Caco-2 (cell line): ENCODE measurements around the gene ARAP3. TPM values are rescaled to one million over a fixed set of nuclear protein-coding genes. Genes with fewer than 3 reads are reported as not detected.

Source experiments
- BruUV-seq: library from RNA; stranded (reverse); fragments of 400-500 nt; replicated peaks from 2 replicates; lab custom pipeline; 2021; lab: Mats Ljungman, UMichigan
- CTCF ChIA-PET: fragments of 300-600 bp; sonication (Branson Sonifier 250); formaldehyde crosslinking; loops from one replicate; lab custom pipeline; 2022; ENCODE audit warnings: antibody characterized with exemption; lab: Charles Lee
- POLR2A ChIA-PET: fragments of 300-600 bp; sonication (Branson Sonifier 250); formaldehyde crosslinking; loops from one replicate; lab custom pipeline; 2022; ENCODE audit warnings: antibody characterized with exemption; lab: Charles Lee
- DNase-seq, 2 experiments: peaks; one replicate each; pipeline versions ENCODE4 v3.0.0 to v3.0.0-alpha.2; 2020 to 2022
- H3K27me3 ChIP-seq: replicated peaks from 2 replicates; pipeline ENCODE4 v1.6.0; 2011; ENCODE audit warnings: low read length; ENCODE audit not compliant: control insufficient read depth, insufficient read depth
- H3K36me3 ChIP-seq: 2 replicates; pipeline ENCODE4 v1.5.1; 2011; ENCODE audit warnings: low read length; ENCODE audit not compliant: control insufficient read depth, insufficient read depth
- H3K4me1 ChIP-seq: fragments of 250-450 bp; sonication (Bioruptor Pico); 2 replicates; pipeline ENCODE4 v1.5.1; 2020; ENCODE audit warnings: mild to moderate bottlenecking
- H3K4me3 ChIP-seq: 2 replicates; pipeline ENCODE4 v1.5.1; 2011; ENCODE audit warnings: low read depth, mild to moderate bottlenecking, control low read depth, low read length
- H3K9me3 ChIP-seq: fragments of 250-450 bp; sonication (Bioruptor Pico); 2 replicates; pipeline ENCODE4 v1.5.1; 2020; ENCODE audit warnings: mild to moderate bottlenecking, moderate library complexity
- H3K27ac Mint-ChIP-seq: one replicate; pipeline ENCODE4 v1.8.0; 2022; ENCODE audit warnings: mixed read lengths; ENCODE audit not compliant: unreplicated experiment
- H3K27me3 Mint-ChIP-seq: one replicate; pipeline ENCODE4 v1.8.0; 2022; ENCODE audit warnings: mixed read lengths; ENCODE audit not compliant: insufficient read depth, unreplicated experiment
- H3K36me3 Mint-ChIP-seq: one replicate; pipeline ENCODE4 v1.8.0; 2022; ENCODE audit warnings: mild to moderate bottlenecking, mixed read lengths; ENCODE audit not compliant: insufficient read depth, unreplicated experiment
- H3K4me1 Mint-ChIP-seq: one replicate; pipeline ENCODE4 v1.8.0; 2022; ENCODE audit warnings: low read depth, mixed read lengths; ENCODE audit not compliant: unreplicated experiment
- H3K4me3 Mint-ChIP-seq: one replicate; pipeline ENCODE4 v1.8.0; 2022; ENCODE audit warnings: mild to moderate bottlenecking, moderate library complexity, mixed read lengths; ENCODE audit not compliant: unreplicated experiment
- H3K9me3 Mint-ChIP-seq: one replicate; pipeline ENCODE4 v1.8.0; 2022; ENCODE audit warnings: mixed read lengths; ENCODE audit not compliant: unreplicated experiment
- intact Hi-C: fragments of 100-400 bp; cut with micrococcal nuclease; formaldehyde crosslinking; loops from one replicate; pipeline ENCODE4 v1.10.0; 2022; ENCODE audit not compliant: unreplicated experiment
- total RNA-seq: library from RNA; stranded (reverse); gene quantifications from 2 replicates; pipeline ENCODE4 v1.2.3, GENCODE V29; 2022
- TF ChIP-seq, protein P1 (sequence below), 2 experiments: fragments of 200-600 bp in 1 of 2; IDR thresholded peaks; 1 replicate in 1 of 2; 2 replicates in 1 of 2; pipeline versions ENCODE4 v1.5.1 to v1.8.0; 2011 to 2022; ENCODE audit warnings: antibody characterized with exemption in 1 of 2, control low read depth in 1 of 2, inconsistent platforms in 1 of 2, low read depth in 1 of 2, low read length in 1 of 2, mild to moderate bottlenecking in 1 of 2, moderate library complexity in 1 of 2; ENCODE audit not compliant: insufficient read depth in 1 of 2, severe bottlenecking in 1 of 2, unreplicated experiment in 1 of 2

ARAP3 gene
- total RNA-seq, 1 experiment from 2014 or later, result 6.3 TPM

DNA sequence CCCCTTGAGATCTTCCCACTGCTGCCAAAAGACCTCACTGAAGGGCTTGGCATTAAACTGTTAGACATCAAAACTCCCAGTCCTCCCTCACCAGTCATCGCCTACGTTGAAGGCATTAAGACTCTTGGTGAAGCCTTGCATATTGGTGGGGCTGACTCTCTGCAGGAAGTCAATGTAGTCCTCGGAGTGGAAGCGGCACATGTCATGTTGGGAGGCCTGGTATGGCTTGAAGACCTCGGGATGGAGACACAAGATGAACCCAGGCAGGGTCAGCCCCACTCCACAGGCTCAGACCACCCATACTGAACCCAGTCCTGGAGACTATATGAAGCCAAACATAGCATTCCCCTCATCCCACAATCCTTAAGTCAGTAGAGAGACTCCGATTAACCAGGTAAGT lies 47.3 kb downstream of the ARAP3 start:
- Mint-ChIP-seq H3K4me3 (peak overlapping the region; percentile 90), H3K27me3 (no peaks in the 10 kb centered on the region), H3K4me1 (no peaks in the 10 kb centered on the region), H3K9me3 (no peaks in the 10 kb centered on the region), H3K36me3 (peaks cover 5% of the 10 kb centered on the region), H3K27ac (no peak overlapping the region)
- Histone ChIP-seq H3K4me1 (peaks cover 8% of the 10 kb centered on the region; the same call in 1 of the 2 replicates), H3K9me3 (no peaks in the 10 kb centered on the region), H3K27me3 (no peaks in the 10 kb centered on the region), H3K36me3 (peaks cover 1% of the 10 kb centered on the region), H3K4me3 (no peak overlapping the region)
- no peak for DNase-seq
- BruUV-seq, result no TSS peak
- TF ChIP-seq, protein P1, sequence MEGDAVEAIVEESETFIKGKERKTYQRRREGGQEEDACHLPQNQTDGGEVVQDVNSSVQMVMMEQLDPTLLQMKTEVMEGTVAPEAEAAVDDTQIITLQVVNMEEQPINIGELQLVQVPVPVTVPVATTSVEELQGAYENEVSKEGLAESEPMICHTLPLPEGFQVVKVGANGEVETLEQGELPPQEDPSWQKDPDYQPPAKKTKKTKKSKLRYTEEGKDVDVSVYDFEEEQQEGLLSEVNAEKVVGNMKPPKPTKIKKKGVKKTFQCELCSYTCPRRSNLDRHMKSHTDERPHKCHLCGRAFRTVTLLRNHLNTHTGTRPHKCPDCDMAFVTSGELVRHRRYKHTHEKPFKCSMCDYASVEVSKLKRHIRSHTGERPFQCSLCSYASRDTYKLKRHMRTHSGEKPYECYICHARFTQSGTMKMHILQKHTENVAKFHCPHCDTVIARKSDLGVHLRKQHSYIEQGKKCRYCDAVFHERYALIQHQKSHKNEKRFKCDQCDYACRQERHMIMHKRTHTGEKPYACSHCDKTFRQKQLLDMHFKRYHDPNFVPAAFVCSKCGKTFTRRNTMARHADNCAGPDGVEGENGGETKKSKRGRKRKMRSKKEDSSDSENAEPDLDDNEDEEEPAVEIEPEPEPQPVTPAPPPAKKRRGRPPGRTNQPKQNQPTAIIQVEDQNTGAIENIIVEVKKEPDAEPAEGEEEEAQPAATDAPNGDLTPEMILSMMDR (IDR thresholded peaks at IDR 0.05; ENCODE audit: insufficient read depth in 1 of 2, low read depth in 1 of 2, low read length in 1 of 2, severe bottlenecking in 1 of 2, unreplicated experiment in 1 of 2), result no peak
- intact Hi-C loops, result loop anchor here (5.0 kb wide), 1 partner anchor 563 kb away; no protein-coding TSS in a partner anchor
- ChIA-PET POLR2A (no interaction called here), CTCF (interaction anchor here (1.3 to 3.7 kb wide), 2 partner anchors 16 to 43 kb away, joined by 8 to 40 read pairs; partner anchors contain the start of gene DIAPH1)

DNA sequence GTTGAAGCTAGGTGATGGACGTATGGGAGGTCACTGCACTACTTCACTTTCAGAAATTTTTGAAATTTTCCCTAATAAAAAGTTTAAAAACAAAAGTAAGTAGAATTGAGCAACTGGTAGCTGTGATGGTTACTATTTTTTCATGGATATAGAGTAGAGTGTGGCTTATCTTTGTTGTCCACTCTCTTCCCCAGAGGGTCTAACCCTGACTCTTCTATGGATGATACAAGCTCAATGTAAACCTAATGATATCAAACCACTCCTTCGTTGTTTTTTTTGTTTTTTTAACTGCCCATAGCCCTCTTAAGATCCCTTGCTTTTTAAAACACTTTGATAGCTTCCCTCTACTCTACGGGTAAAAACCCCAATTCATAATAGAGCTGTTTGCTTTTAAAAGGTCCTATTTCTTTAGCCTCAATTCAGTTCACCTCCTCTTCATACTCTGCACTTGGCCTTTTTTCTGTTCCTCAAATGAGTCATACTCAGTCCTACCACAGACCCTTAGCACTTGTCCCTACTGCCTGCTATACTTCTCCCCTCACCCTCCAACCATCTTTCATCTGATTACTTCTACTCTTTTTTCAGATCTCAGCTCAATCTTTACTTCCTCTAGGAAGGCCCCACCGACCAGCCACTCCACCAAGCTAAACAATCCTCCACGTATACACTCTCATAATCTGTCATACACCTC lies 48.0 kb downstream of the ARAP3 start:
- H3K4me3 ChIP-seq, result no peak overlapping the region
- peaks cover 4% of the 10 kb centered on the region for H3K36me3 ChIP-seq
- ChIA-PET POLR2A (no interaction called here), CTCF (interaction anchor here (0.7 to 1.3 kb wide), 2 partner anchors 17 to 42 kb away, joined by 3 to 8 read pairs; no protein-coding TSS in a partner anchor)
- Mint-ChIP-seq H3K9me3 (no peaks in the 10 kb centered on the region), H3K36me3 (peaks cover 5% of the 10 kb centered on the region), H3K27ac (no peak overlapping the region), H3K27me3 (no peaks in the 10 kb centered on the region), H3K4me3 (no peak overlapping the region), H3K4me1 (no peaks in the 10 kb centered on the region)
- intact Hi-C loops, result loop anchor here (5.0 kb wide), 1 partner anchor 563 kb away; no protein-coding TSS in a partner anchor
- no TSS peak for BruUV-seq
- TF ChIP-seq, protein P1 (IDR thresholded peaks at IDR 0.05; ENCODE audit: insufficient read depth in 1 of 2, low read depth in 1 of 2, low read length in 1 of 2, severe bottlenecking in 1 of 2, unreplicated experiment in 1 of 2), result no peak
- no peaks in the 10 kb centered on the region for H3K9me3 ChIP-seq
- no peaks in the 10 kb centered on the region for H3K27me3 ChIP-seq
- peaks cover 8% of the 10 kb centered on the region; the same call in 1 of the 2 replicates for H3K4me1 ChIP-seq
- DNase-seq, result no peak

DNA sequence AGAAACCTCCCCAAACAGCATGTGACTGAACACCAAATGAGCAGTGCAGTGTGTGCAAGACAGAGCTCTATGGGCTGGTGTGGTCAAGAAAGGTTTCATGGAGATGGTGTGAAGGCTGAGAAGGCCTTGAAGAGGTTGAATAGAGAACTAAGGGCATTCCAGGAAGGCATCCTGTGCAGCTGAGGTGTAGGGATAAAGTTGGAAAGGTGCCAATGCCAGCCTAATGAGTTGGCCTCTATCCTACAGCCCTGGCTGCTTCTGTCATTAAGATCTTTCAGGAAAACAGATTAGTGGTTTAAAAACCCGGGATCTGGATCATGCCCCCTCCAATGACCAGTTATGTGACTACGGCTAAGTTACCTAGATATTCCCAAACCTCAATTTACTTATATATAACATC lies 49.4 kb downstream of the ARAP3 start:
- Histone ChIP-seq H3K4me3 (no peak overlapping the region), H3K9me3 (no peaks in the 10 kb centered on the region), H3K4me1 (peaks cover 8% of the 10 kb centered on the region; the same call in 1 of the 2 replicates), H3K36me3 (peaks cover 4% of the 10 kb centered on the region), H3K27me3 (no peaks in the 10 kb centered on the region)
- TF ChIP-seq, protein P1 (IDR thresholded peaks at IDR 0.05; ENCODE audit: insufficient read depth in 1 of 2, low read depth in 1 of 2, low read length in 1 of 2, severe bottlenecking in 1 of 2, unreplicated experiment in 1 of 2), result no peak
- no peak overlapping the region for H3K27ac Mint-ChIP-seq
- no peak for DNase-seq
- BruUV-seq, result no TSS peak
- peaks cover 11% of the 10 kb centered on the region for H3K36me3 Mint-ChIP-seq
- intact Hi-C loops, result loop anchor here (5.0 kb wide), 1 partner anchor 565 kb away; no protein-coding TSS in a partner anchor
- ChIA-PET POLR2A (no interaction called here), CTCF (no interaction called here)
- H3K4me3 Mint-ChIP-seq, result no peak overlapping the region
- no peaks in the 10 kb centered on the region for H3K4me1 Mint-ChIP-seq
- H3K9me3 Mint-ChIP-seq, result no peaks in the 10 kb centered on the region
- H3K27me3 Mint-ChIP-seq, result no peaks in the 10 kb centered on the region
